HG03520 (cell line): ENCODE measurements around the gene NDUFV3.
A peak's percentile ranks its signal among the peaks of the same experiment; 100 is the strongest.
"Not testable (repeated sequence)": the region's sequence is repeated elsewhere in the genome, so short reads cannot be mapped to it uniquely, and the experiment has no call there.

ENCODE experiments used
- ATAC-seq: cut with Tn5 transposase; IDR thresholded peaks from one replicate; pipeline ENCODE4 v1.9.1; 2021; ENCODE audit warnings: mild to moderate bottlenecking, moderate library complexity; ENCODE audit not compliant: unreplicated experiment

Gene NDUFV3

GRCh38 chr21:42892931-42893755 is at the start of gene NDUFV3:
Gene NDUFV3 (plus strand): TSS chr21:42893309. CDS start chr21:42893334, 25 bp downstream.
- ATAC-seq = peak; percentile 91

GRCh38 chr21:42844411-42845113 is 48.5 kb upstream of the NDUFV3 start:
- no peak for ATAC-seq

GRCh38 chr21:42845296-42845965 is 47.7 kb upstream of the NDUFV3 start:
- no peak for ATAC-seq

- no peak for ATAC-seq
Observed at GRCh38 chr21:42846221-42846620, 46.9 kb upstream of the NDUFV3 start.

GRCh38 chr21:42847051-42847707 is 45.9 kb upstream of the NDUFV3 start:
- ATAC-seq = no peak

- ATAC-seq = no peak
Observed at GRCh38 chr21:42847726-42848125, 45.4 kb upstream of the NDUFV3 start.

GRCh38 chr21:42848144-42848931 is 44.8 kb upstream of the NDUFV3 start:
- ATAC-seq = not testable (repeated sequence)

GRCh38 chr21:42848932-42849758 is 44.0 kb upstream of the NDUFV3 start:
- no peak for ATAC-seq

- ATAC-seq = no peak
Observed at GRCh38 chr21:42849759-42850412, 43.2 kb upstream of the NDUFV3 start.

GRCh38 chr21:42850463-42850862 is 42.6 kb upstream of the NDUFV3 start:
- ATAC-seq = no peak

- ATAC-seq = no peak
Observed at GRCh38 chr21:42850866-42851391, 42.2 kb upstream of the NDUFV3 start.

GRCh38 chr21:42851812-42852665 is 41.1 kb upstream of the NDUFV3 start:
- ATAC-seq = no peak

- no peak for ATAC-seq
Observed at GRCh38 chr21:42852925-42853570, 40.1 kb upstream of the NDUFV3 start.

GRCh38 chr21:42853621-42854020 is 39.5 kb upstream of the NDUFV3 start:
- no peak for ATAC-seq

GRCh38 chr21:42854246-42855010 is 38.7 kb upstream of the NDUFV3 start:
- no peak for ATAC-seq

- no peak for ATAC-seq
Observed at GRCh38 chr21:42855171-42855936, 37.8 kb upstream of the NDUFV3 start.
